Prostate gland (tissue), 2 donors: ENCODE results near the gene PRR35.

Experiments used
- POLR2A ChIP-seq: fragments of 450-650 bp; IDR thresholded peaks from one replicate; pipeline ENCODE4 v1.6.1; 2016; ENCODE audit warnings: antibody characterized with exemption, mild to moderate bottlenecking
- TF ChIP-seq, protein P1 (sequence below), 4 experiments: fragments of 200-600 bp in 2 of 4; fragments of 450-650 bp in 2 of 4; sonication (generic) in 2 of 4; IDR thresholded peaks; 1 replicate in 3 of 4; 2 replicates in 1 of 4; pipeline ENCODE4 v1.5.1; 2016 to 2019; ENCODE audit warnings: antibody characterized with exemption in 4 of 4, mild to moderate bottlenecking in 2 of 4, moderate library complexity in 2 of 4

DNA sequence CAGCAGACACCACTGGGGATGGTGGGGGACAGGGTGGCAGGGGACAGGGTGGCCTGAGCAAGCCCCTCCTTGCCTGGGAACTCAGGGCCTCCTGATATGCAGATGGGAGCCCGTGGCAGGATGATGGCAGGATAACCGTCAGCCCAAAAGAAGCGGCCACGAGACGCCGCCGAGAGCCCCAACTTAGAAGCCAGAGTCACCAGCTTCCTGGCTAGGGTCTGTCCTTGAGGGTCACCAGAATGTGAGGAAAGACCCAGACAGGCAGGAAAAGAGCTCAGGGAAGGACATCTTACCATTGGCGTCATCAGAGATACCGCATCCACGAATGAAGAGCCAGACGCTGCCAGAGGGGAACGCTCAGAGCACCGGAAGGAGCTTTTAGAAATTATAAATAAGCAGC, 49.1 kb downstream of the PRR35 start:
- TF ChIP-seq, protein P1, sequence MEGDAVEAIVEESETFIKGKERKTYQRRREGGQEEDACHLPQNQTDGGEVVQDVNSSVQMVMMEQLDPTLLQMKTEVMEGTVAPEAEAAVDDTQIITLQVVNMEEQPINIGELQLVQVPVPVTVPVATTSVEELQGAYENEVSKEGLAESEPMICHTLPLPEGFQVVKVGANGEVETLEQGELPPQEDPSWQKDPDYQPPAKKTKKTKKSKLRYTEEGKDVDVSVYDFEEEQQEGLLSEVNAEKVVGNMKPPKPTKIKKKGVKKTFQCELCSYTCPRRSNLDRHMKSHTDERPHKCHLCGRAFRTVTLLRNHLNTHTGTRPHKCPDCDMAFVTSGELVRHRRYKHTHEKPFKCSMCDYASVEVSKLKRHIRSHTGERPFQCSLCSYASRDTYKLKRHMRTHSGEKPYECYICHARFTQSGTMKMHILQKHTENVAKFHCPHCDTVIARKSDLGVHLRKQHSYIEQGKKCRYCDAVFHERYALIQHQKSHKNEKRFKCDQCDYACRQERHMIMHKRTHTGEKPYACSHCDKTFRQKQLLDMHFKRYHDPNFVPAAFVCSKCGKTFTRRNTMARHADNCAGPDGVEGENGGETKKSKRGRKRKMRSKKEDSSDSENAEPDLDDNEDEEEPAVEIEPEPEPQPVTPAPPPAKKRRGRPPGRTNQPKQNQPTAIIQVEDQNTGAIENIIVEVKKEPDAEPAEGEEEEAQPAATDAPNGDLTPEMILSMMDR (IDR thresholded peaks at IDR 0.05): no peak
- TF ChIP-seq POLR2A: no peak
